ENCODE data around the gene MAGI1.
A peak's percentile ranks its signal among the peaks of the same experiment; 100 is the strongest.

DNA sequence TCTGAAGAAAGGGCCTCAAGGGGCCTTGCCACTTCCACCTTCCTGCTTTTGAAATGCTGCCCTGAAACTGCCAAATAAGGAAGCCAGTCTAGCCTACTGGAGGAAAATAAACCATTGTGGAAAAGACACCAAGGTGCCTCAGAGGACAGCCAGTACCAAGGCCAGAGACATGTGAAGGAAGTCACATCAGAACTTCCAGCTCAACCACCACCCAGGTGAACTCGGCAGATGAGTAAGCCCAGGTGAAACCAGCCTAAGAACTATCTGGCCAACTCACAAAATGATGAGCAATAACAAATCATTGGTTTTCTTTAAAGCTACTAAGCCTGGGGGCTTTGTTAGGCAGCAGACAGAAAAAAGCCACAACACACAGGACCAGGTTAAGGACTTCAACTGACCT lies 103.0 kb downstream of the MAGI1 start:
- TF ChIP-seq ZFX (IDR thresholded peaks at IDR 0.05) (no peak), EZH2 (IDR thresholded peaks at IDR 0.05) (no peak), CTCF (IDR thresholded peaks at IDR 0.05 in 2 of 3, conservative IDR thresholded peaks at IDR 0.05 in 1 of 3; ENCODE audit: borderline replicate concordance in 1 of 3, insufficient read depth in 1 of 3, low read depth in 2 of 3, low read length in 2 of 3) (no peak), POLR2A (IDR thresholded peaks at IDR 0.05; ENCODE audit: borderline replicate concordance, extremely low read depth, insufficient read depth, insufficient read length) (no peak), RAD21 (IDR thresholded peaks at IDR 0.05; ENCODE audit: low read depth) (no peak), SP1 (IDR thresholded peaks at IDR 0.05; ENCODE audit: low read depth) (peak; percentile 32; the same call in 1 of the 2 replicates), EGR1 (IDR thresholded peaks at IDR 0.05; ENCODE audit: low read depth) (no peak)
